ENCODE results near the gene CHRNA9.

- TF ChIP-seq CTCF (IDR thresholded peaks at IDR 0.05; ENCODE audit: insufficient read depth, low read depth, low read length) (no peak), EZH2 (IDR thresholded peaks at IDR 0.05; ENCODE audit: insufficient read depth, low read length) (no peak)
These were observed 29.6 kb upstream of the CHRNA9 start for GRCh38 chr4:40305328-40306170.

Measured in astrocyte (in vitro differentiated cells and primary cell).